NCI-H748 treated with DMSO at 0.1 percent for 48 hours (cell line): Measurements from ENCODE around the gene CXorf51A.
"Not testable (repeated sequence)": the region's sequence is repeated elsewhere in the genome, so short reads cannot be mapped to it uniquely, and the experiment has no call there.

Experiments
- DNase-seq: peaks from one replicate; lab custom pipeline; 2025; lab: John Stamatoyannopoulos, UW

Gene CXorf51A

DNA sequence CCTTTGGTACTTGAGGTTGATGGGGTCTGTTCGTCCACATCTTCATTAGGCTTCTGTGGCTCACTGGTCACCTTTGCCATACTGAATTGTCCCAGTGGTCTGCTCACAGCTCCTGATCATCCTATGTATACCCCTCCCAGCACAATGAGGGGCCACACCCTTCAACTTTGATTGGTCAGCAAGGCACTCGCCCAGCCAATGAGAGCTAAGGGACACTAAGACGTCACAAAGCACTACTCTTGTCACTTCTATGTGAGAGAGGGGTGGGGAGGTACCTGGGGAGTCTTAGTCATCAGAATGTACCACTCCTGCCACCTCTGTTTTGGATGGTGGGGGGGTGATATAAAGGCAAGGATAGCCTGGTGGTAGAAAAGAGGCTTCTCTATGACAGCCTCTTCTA, at the start of gene CXorf51A:
Gene CXorf51A, minus strand, starts transcription at position 101 of the 400 bp plus-strand sequence. Its CDS starts 21 bp downstream, at position 80.
- DNase-seq = not testable (repeated sequence)

DNA sequence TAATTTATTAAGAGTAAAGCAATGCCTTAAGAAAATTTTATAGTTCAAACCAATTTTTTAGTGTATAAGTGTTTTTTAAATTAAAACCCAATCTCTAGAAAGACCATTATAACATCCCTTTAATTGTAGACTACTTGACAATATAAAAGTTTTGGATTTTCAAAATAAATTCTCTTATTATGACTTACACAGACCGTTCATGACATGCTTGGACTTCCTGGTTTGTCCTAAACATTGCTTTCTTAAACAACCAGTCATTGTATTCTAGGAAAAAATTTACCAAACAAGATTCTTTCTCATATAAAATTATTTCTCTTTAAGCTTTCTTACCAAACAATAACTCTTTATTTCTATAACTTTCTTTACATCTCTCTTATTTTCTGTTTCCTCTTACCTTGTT, 49.0 kb upstream of the CXorf51A start:
- DNase-seq = no peak

DNA sequence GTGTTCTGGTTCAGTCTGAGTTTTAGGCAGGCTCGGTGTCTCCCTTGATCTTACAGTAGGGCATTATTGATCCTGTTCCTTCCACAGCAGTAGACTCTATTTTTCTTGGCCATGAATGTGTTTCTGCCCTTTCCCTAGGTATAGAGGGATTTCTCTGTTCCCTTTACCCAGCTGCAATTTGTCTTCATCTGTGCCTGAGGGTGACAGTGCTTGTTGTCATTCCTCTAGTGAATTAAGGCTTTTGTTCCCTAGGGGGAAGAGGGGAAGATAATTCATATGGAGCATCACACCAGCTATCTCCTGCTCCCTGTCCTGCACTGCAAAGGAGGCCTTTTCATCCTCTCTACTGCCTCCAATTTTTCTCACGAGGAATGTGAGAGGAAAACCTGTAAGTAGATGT, 39.7 kb upstream of the CXorf51A start:
- DNase-seq = no peak

DNA sequence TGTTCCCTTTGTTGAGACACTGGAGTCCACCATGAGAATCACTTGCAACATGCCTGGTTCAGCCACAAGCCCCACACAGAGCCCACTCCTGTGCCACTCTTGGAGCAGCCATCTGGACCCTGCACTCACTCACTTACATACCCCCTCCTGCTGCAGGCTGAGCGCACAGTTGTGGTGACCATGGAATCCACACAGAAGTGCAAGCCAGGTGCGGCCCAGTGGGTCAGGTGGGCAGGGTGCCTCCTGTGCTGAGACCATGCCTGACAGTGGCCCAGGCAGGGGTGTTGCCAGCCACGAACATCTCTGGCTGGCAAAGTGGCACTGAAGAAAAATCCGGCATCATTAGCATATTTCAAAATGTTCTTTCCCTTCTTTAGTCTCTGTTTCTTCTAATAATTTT, 17.4 kb upstream of the CXorf51A start:
- DNase-seq = no peak

DNA sequence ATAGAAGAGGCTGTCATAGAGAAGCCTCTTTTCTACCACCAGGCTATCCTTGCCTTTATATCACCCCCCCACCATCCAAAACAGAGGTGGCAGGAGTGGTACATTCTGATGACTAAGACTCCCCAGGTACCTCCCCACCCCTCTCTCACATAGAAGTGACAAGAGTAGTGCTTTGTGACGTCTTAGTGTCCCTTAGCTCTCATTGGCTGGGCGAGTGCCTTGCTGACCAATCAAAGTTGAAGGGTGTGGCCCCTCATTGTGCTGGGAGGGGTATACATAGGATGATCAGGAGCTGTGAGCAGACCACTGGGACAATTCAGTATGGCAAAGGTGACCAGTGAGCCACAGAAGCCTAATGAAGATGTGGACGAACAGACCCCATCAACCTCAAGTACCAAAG, 5.1 kb downstream of the CXorf51A start, which contains the start of gene CXorf51B:
Gene CXorf51B, plus strand, starts transcription at position 301 of the 400 bp plus-strand sequence. Its CDS starts 21 bp downstream, at position 322.
- DNase-seq = not testable (repeated sequence)
